ENCODE results near the gene TULP4. TPM values are rescaled to one million over a fixed set of nuclear protein-coding genes. Genes with fewer than 3 reads are reported as not detected.
"Not testable (repeated sequence)": the region's sequence is repeated elsewhere in the genome, so short reads cannot be mapped to it uniquely, and the experiment has no call there.

The TULP4 gene
- total RNA-seq, 1 experiment from 2014 or later: 39.7 TPM

DNA sequence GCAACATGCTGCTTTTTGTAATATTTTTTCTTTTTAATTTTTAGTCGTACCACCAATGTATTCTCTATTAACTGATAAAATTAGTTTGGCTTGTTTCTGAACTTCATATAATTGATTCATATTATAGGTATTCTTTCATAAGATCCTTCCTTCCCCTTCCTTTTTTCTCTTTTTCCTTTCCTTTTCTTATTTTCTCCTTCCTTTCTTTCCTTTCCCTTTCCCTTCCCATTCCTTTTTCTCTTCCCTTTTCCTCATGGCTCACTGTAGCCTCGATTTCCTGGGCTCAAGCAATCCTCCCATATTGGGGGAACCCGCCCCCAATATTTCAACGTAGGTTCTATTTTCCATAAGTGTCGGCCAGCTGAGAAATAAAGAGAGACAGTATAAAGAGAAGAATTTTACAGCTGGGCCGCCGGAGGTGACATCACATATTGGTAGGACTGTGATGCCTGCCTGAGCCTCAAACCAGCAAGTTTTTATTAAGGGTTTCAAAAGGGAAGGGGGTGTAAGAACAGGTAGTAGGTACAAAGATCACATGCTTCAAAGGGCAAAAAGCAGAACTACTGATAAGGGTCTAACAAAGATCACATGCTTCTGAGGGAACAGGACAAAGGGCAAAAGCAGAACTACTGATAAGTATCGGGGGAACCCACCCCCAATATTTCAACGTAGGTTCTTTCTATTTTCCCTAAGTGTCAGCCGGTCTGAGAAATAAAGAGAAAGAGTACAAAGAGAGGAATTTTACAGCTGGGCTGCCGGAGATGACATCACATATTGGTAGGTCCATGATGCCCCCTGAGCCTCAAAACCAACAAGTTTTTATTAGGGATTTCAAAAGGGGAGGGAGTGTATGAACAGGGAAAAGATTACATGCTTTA is 16.1 kb upstream of the TULP4 start:
- DNase-seq (ENCODE audit: extremely low read depth, low read depth): not testable (repeated sequence)

DNA sequence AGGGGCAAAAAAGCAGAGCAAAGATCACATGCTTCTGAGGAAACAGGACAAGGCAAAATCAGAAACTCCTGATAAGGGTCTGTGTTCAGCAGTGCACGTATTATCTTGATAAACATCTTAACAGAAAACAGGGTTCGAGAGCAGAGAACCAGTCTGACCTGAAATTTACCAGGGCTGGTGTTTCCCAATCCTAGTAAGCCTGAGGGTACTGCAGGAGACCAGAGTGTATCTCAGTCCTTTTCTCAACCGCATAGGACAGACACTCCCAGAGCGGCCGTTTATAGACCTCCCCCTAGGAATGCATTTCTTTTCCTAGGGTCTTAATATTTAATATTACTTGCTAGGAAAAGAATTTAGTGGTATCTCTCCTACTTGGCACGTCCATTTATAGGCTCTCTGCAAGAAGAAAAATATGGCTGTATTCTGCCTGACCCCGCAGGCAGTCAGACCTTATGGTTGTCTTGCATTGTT is 15.4 kb upstream of the TULP4 start:
- not testable (repeated sequence) for DNase-seq (ENCODE audit: extremely low read depth, low read depth)

DNA sequence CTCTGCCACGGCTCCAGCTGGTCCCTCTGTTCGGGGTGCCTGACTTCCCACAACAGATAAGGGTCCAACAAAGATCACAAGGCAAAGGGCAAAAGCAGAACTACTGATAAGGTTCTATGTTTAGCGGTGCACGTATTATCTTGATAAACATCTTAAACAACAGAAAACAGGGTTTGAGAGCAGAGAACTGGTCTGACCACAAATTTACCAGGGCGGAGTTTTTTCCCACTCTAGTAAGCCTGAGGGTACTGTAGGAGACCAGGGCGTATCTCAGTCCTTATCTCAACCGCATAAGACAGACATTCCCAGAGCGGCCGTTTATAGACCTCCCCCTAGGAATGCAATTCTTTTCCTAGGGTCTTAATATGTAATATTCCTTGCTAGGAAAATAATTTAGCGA is 14.6 kb upstream of the TULP4 start:
- not testable (repeated sequence) for DNase-seq (ENCODE audit: extremely low read depth, low read depth)

DNA sequence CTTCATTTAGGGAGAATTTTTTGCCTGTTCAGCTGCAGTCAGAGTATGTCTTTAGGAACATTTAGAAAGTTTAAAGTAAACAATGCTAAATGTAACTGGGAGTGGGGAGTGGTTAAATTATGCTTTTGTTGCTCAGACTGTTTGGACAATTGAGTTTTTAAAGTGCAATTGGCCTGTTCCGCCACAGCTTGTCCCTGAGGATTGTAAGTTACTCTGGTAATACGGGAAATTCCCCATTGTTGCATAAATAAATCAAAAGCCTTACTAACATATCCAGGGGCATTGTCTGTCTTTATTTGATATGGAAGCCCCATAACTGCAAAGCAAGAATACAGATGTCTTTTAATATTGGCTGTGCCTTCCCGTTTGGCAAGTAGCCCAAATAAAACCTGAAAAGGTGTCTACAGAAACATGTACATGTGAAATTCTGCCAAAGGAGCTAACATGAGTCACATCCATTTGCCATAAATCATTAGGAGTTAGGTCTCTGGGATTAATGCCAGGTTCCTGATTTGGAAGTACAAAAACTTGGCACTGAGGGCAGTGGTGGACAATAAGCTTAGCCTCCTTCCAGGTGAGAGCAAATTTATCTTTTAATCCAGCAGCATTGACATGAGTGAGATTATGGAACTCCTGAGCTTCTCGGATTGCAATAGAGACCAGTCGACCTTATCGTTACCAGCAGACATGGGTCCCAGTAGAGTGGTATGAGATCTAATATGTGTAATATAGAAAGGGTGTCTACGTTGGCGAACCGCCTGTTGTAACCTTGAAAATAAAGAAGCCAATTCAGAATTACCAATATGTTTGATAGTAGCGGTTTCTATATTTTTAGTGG is 11.7 kb upstream of the TULP4 start:
- DNase-seq (ENCODE audit: extremely low read depth, low read depth): not testable (repeated sequence)

DNA sequence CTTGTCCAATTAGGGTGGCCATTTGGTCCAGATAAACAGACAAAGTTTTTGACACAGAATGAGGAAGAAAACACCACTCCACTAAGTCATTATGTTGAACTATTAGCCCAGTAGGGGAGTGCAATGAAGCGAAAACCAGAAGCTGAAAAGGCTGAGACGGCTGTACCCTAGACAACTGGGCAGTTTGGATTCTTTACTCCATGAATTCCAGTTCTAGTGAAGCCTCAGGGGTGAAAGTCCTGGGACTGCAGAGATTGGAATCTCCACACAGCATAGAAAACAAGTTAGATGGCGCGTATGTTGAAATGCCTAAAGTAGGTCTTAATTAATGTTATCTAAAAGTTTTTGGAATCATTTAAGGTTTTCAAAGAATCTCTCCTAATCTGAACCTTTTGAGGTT is 10.7 kb upstream of the TULP4 start:
- DNase-seq (ENCODE audit: extremely low read depth, low read depth): not testable (repeated sequence)

DNA sequence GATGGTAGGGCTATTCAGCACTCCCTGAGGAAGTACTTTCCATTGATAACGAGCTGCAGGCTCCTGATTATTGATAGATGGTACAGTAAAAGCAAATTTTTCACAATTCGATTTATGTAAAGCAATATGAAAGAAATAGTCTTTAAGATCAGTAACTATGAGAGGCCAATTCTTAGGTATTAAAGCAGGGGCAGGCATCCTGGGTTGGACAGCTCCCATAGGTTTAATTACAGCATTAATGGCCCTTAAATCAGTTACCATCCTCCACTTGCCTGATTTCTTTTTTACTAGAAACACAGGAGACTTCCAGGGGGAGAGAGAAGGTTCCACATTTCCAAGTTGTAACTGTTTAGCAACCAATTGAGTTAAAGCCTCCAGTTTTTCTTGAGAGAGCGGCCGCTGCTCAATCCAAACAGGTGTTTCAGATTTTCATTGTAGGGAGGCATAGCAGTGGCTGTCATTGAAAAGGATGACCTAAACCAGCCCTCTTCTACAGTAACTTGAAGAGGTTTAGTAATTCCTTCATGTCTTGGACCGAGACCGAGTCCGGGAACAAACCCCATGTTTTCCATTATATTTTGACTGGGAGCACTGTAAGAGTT is 10.0 kb upstream of the TULP4 start:
- not testable (repeated sequence) for DNase-seq (ENCODE audit: extremely low read depth, low read depth)

DNA sequence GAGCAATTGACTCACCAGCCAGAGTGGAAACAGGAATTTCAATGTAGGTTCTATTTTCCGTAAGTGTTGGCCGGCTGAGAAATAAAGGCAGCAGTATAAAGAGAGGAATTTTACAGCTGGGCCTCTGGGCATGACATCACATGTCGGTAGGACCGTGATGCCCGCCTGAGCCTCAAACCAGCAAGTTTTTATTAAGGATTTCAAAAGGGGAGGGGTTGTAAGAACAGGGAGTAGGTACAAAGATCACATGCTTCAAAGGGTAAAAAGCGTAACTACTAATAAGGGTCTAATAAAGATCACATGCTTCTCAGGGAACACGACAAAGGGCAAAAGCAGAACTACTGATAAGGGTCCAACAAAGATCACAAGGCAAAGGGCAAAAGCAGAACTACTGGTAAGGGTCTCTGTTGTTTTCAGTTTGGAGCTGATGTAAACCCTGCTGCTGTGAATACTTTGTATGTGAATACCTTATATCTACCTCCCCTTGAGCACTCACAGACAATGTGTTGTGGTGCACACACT is 9.0 kb upstream of the TULP4 start:
- no peak for DNase-seq (ENCODE audit: extremely low read depth, low read depth)

GRCh38 chr6:158304254-158304653 is 8.0 kb upstream of the TULP4 start:
- DNase-seq (ENCODE audit: extremely low read depth, low read depth): no peak

DNA sequence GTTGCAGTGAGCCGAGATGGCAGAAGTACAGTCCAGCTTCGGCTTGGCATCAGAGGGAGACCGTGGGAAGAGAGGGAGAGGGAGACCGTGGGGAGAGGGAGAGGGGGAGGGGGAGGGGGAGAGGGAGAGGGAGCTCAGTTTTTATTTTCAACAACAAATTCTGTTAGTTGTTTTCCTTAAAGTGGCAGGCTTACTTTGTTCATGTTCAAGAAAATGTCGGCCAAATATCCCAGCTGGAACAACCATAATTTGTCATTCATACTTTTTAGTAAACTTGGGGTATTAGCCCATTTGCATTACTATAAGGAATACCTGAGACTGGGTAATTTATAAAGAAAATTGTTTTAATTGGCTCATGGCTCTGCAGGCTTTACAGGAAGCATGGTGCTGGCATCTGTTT is 2.5 kb upstream of the TULP4 start:
- no peak for DNase-seq (ENCODE audit: extremely low read depth, low read depth)

DNA sequence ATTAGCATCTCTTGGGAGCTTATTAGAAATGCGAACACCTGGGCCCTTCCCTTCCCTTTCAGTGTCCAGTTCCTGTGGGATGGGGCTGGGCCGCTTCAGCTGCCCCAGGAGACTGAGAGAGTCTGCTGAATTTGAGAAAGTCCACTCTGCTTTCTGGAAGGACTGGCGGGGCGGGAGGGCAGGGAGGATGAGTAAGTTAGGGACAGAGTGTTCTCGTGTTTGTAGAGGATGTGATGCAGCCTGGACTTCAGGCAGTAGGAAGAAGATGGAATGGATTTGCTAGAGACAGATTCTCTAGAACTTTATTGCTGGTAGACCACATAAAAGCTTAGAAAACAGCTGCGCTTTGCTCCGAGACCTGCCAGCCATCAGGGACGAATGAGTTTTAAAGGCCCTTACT is 1.1 kb upstream of the TULP4 start:
- DNase-seq (ENCODE audit: extremely low read depth, low read depth): no peak

- no peak for DNase-seq (ENCODE audit: extremely low read depth, low read depth)
These were observed 639 bp upstream of the TULP4 start for GRCh38 chr6:158311626-158312025.

DNA sequence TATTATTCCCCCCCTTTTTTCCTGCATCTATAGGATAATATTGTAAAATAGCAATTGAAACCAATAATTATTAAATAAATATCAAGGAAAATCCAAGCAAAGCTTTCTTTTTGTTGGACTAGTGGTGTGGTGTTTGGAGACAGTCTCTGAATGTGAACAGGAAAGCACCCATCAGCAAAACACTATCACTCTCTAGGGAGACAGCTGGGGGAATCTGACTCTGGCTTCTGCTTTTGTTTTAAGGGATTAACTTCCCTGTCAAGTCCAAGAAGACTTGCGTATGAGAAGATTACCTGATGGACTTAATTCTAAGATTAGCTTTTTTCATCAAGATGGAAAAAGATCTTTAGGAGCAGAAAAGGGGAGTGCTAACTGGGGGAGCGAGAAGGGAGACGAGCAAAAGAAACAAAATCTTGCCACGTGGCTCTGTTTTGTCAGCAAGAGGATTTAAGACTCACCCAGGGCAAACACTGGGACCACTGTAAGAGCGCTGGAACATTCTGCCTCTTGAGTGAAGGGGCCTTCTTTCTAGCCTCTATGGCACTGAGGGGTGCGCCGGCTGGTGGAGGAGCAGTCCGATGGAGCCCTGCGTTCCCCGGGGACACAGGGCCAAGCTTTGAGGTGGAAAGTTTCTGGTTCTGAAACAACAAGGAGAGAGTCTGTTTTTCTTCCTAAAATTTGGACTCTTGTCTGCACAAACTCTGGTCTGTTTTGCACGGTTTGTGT is 570 bp downstream of the TULP4 start:
- no peak for DNase-seq (ENCODE audit: extremely low read depth, low read depth)

DNA sequence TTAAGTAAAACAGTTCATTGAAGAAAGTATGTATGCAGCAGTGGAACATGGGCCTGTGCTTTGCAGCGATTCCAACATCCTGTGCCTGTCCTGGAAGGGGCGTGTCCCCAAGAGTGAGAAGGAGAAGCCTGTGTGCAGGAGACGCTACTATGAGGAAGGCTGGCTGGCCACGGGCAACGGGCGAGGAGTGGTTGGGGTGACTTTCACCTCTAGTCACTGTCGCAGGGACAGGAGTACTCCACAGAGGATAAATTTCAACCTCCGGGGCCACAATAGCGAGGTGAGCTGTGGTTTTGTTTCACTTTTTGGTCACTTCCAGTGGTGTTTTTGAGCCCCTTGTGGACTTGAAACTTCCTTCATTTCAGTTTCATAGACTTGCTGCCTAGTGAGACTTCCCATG is 1.7 kb downstream of the TULP4 start:
- DNase-seq (ENCODE audit: extremely low read depth, low read depth): no peak

GRCh38 chr6:158314737-158315136 is 2.5 kb downstream of the TULP4 start:
- DNase-seq (ENCODE audit: extremely low read depth, low read depth): no peak

DNA sequence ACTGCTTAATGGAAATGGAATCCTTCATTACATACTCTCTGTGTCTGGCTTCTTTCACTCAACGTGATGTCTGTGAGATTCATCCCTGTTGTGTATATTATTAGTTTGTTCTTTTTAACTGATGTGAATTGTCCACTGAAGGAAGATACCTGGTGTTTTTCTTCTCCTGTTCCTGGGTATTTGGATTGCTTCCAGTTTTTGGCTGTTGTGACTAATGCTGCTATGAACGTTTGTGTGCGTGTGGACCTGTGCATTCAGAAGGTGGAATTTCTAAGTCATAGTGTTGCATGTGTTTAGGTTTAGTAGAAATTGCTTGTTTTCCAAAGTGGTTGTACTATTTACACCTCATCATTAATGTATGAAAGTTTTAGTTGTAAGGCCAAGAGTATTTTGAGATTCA is 3.8 kb downstream of the TULP4 start:
- no peak for DNase-seq (ENCODE audit: extremely low read depth, low read depth)

DNA sequence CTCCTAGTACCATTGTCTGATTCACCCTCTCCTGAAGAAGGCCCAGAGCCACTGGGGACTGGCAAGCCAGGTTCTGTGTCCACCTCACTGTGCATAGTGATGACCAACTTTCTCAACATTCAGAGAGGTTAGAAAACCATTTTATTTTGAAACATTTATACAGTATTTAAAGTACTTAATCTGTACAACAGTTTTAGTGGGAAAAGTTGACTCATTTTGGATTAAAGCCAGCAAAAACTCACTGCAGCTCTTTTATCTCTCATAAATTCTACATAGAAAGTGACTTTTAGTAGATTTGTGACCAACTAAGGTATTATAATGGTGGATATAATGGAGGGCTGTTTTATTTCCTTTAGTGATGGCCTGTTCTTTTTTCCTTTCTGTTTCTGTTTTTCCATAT is 9.7 kb downstream of the TULP4 start:
- no peak for DNase-seq (ENCODE audit: extremely low read depth, low read depth)

DNA sequence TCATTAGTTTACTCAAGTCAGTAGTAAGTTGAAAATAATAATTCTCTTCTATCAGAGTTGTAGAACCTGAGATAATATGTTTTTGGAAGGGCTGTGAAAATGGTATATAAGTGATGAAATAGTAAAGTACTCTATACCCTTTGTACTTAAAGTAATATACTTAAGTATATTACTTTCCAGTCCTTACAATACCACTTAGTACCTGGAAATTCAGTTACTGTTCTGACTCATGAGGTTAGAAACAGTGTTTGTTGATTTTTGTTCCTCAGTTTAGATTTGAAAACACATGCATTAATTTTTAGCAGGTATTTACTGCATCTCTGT is 10.1 kb downstream of the TULP4 start:
- no peak for DNase-seq (ENCODE audit: extremely low read depth, low read depth)

DNA sequence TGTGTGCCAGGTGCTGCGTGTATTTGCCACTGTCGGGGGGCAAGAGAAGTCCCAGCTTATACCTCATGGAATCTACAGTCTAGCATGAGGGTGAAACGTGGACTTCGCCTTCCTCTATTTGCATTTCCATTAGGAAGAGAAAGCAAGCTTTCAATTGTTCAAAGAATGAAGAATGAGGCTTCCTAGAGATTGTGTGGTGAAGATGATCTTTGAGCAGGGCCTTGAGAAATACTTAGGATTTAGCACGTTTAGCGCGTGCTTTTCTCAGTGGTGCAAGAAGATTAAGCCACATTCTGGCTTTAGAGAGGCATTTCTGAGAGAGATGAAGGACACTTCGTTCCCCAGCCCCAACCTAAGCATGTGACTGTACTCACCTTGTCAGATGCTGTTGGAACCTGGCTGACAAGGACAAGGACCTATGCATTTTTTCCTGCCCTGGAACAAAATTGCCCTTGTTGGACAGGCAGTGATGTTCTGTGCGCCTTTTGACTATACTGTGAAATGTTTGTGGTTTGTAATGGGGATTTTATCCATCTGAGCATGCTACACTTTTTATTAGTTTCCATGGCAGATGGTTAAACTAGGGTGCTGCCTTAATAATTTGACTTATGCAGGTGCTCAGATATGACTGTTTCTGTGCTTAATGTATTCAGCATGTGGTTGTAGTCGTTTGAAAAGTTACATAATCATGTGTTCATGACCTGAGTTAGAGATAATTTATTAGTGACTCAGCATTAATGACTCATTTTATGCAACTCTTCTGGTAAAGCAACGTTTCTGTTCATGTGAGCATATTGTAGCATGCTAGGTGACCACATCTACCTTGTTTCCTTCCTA is 10.7 kb downstream of the TULP4 start:
- peak; percentile 5 for DNase-seq (ENCODE audit: extremely low read depth, low read depth)

DNA sequence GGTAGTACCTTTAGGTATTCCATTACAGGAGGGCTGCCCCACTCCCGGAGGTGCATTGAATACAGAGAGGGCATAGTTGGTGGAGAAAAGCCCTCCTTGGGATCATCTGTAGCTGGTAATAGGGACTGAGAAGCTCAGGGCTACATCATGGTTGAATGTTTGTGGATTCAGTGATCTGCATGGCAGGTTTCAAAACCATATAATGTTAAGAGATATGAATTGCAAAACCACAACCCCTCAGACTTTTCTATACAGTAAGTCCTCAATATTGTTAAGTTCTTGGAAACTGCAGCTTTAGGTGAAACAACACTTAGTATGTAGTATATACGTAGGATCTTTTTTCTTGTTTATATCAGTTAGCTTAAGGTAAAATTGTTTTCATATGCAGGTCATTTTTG is 11.3 kb downstream of the TULP4 start:
- no peak for DNase-seq (ENCODE audit: extremely low read depth, low read depth)

DNA sequence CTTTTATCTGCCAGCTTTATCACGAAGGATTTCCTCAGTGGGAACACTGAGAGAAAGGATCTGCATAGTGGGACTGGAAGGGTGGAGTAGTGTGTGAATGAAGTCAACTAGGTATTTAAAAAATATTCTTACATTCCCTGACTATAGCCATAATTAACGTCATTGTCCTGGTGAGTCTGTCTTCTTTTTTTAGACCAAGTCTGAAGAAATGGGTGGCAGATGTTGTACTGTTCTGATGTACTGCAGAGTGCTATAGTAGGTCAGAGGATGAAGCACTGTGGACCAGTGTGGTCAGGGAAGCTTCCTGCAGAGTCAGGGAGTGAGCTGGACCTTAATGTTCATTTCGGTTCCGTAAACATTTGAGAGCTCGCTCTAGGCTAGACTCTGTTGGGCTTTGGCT is 11.9 kb downstream of the TULP4 start:
- no peak for DNase-seq (ENCODE audit: extremely low read depth, low read depth)

All from NCI-H460 (cell line).